HG02571 (cell line): ENCODE measurements around the gene GNA12.

Experiments
- ATAC-seq: cut with Tn5 transposase; IDR thresholded peaks from one replicate; pipeline ENCODE4 v1.9.1; 2021; ENCODE audit warnings: mild to moderate bottlenecking, moderate library complexity; ENCODE audit not compliant: unreplicated experiment

Gene GNA12

GRCh38 chr7:2819161-2819953 is 24.8 kb downstream of the GNA12 start:
- no peak for ATAC-seq

GRCh38 chr7:2818653-2819052 is 25.5 kb downstream of the GNA12 start:
- no peak for ATAC-seq

GRCh38 chr7:2818121-2818520 is 26.0 kb downstream of the GNA12 start:
- no peak for ATAC-seq

GRCh38 chr7:2817456-2817855 is 26.7 kb downstream of the GNA12 start:
- no peak for ATAC-seq

- ATAC-seq = no peak
Observed at GRCh38 chr7:2815875-2816245, 28.2 kb downstream of the GNA12 start.

GRCh38 chr7:2814946-2815874 is 28.9 kb downstream of the GNA12 start:
- no peak for ATAC-seq

- no peak for ATAC-seq
Observed at GRCh38 chr7:2814186-2814945, 29.7 kb downstream of the GNA12 start.

- no peak for ATAC-seq
Observed at GRCh38 chr7:2813350-2814185, 30.5 kb downstream of the GNA12 start.

GRCh38 chr7:2812831-2813230 is 31.3 kb downstream of the GNA12 start:
- ATAC-seq = no peak

- no peak for ATAC-seq
Observed at GRCh38 chr7:2812114-2812487, 32.0 kb downstream of the GNA12 start.

- ATAC-seq = no peak
Observed at GRCh38 chr7:2811476-2812113, 32.5 kb downstream of the GNA12 start.

GRCh38 chr7:2810682-2811415 is 33.3 kb downstream of the GNA12 start:
- ATAC-seq = no peak

- no peak for ATAC-seq
Observed at GRCh38 chr7:2809903-2810625, 34.0 kb downstream of the GNA12 start.

GRCh38 chr7:2808891-2809665 is 35.0 kb downstream of the GNA12 start:
- no peak for ATAC-seq

GRCh38 chr7:2807845-2808772 is 36.0 kb downstream of the GNA12 start:
- no peak for ATAC-seq

- no peak for ATAC-seq
Observed at GRCh38 chr7:2807460-2807844, 36.7 kb downstream of the GNA12 start.

GRCh38 chr7:2806571-2806970 is 37.5 kb downstream of the GNA12 start:
- no peak for ATAC-seq
